AG09309 (cell line): ENCODE results near the gene ANKRD17.

ENCODE experiments used
- DNase-seq: peaks from one replicate; pipeline ENCODE4 v3.0.0-alpha.2; 2010; ENCODE audit warnings: low read depth
- H3K4me3 ChIP-seq: 2 replicates; pipeline ENCODE4 v1.5.1; 2011; ENCODE audit warnings: mild to moderate bottlenecking, low read depth, low read length, moderate library complexity; ENCODE audit not compliant: control insufficient read depth
- CTCF ChIP-seq: IDR thresholded peaks from 2 replicates; pipeline ENCODE4 v1.5.1; 2011; ENCODE audit warnings: mild to moderate bottlenecking, low read depth, low read length, inconsistent platforms; ENCODE audit not compliant: insufficient read depth, control insufficient read depth; ENCODE audit errors: missing control alignments

ANKRD17 gene

DNA sequence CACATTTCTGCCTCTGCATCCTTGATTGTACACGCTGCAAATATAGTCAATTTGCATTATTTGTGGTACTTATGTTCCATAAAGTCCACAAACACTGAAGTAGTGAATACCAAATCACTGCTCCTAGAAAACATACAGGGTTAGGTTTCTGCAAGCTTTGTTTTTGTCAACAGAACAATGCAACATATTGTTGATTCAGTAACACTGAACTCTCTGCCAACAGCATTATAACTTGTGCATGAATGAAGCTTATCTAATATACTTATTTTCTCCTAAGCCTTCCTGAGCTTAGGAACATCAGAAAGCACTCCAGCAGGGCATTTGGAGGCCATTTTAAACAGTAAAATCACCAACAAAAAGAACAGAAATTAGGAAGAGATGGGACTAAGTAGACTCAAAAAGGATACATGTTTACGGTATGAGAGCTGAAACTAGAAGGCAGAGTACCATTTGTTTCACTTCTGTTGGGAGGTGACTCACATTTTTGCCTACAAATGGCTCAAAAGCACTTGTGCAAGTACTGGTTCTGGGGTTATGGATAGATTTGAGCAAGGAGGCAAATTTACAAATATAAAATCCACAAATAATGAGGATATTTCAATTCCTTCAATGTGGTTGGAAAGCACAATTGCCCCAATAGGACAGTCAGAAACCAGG is 203.2 kb downstream of the ANKRD17 start:
- no peak for DNase-seq
- no peak overlapping the region for H3K4me3 ChIP-seq
- no peak for TF ChIP-seq CTCF

DNA sequence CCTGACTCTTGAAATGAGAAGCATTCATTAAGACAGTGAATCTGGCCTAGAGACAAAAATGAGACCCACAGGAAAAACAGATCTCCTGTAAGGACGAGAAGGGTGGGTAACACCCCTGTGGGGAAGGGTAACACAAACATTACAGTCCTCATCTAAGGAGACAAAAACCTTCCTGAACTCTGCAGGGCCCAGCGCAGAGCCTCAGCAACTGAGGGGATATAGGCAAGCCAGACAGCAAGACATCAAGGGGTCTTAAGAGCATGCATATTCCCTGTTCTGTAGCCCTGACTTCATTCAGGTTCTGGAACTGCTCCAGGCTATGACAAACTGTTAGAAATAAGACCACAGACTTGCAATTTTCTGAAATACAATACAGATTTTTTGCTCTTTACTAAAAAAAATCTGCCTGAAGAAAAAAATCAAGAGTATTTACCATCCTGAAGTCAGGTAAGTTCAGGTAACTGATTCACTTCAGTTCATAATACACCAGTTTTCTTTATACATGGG is 204.6 kb downstream of the ANKRD17 start:
- TF ChIP-seq CTCF, result no peak
- DNase-seq, result no peak
- H3K4me3 ChIP-seq, result no peak overlapping the region

GRCh38 chr4:73053076-73053475 is 205.5 kb downstream of the ANKRD17 start:
- H3K4me3 ChIP-seq, result no peak overlapping the region
- no peak for TF ChIP-seq CTCF
- no peak for DNase-seq

- no peak for TF ChIP-seq CTCF
- DNase-seq, result no peak
Observed at GRCh38 chr4:73051625-73052024, 207.0 kb downstream of the ANKRD17 start.

DNA sequence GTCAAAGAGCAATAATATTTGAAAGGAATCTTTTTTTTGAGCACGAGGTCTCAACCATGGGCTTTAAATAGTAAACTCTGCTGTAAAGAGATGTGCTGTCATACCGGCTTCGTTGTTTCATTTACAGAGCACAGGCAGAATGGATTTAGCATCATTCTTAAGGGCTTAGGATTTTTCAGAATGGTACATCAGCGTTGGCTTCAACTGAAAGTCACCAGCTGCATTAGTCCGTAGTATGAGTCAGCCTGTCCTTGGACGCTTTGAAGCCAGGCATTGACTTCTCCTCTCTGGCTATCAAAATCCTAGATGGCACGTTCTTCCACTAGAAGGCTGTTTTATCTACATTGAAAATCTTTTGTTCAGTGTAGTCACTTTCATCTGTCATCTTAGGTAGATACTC is 212.7 kb downstream of the ANKRD17 start:
- TF ChIP-seq CTCF, result no peak
- DNase-seq, result no peak
- no peak overlapping the region for H3K4me3 ChIP-seq

More at GRCh38 chr4:73051625-73052024, 207.0 kb downstream of the ANKRD17 start:
- no peak overlapping the region for H3K4me3 ChIP-seq

DNA sequence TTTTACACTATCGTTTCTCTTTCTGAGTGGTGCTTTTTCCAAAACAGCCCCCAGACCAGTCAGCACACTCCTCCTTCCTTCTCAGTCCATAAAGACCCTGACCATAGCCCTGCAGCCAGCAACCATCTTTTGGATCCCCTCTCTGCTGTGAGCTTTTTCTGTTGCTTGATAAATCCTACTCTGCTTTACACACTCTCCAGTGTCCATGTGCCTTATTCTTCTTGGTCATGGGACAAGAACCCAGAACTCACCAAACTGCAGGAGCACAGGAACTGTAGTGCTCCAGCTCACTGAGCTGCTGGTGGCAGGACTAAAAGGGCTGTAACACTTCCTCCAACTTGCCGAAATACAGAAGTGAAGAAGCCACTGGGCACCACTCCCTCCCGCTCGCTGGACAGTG is 221.5 kb downstream of the ANKRD17 start:
- no peak for TF ChIP-seq CTCF
- H3K4me3 ChIP-seq, result no peak overlapping the region
- DNase-seq, result no peak
